ENCODE results near the gene CFAP43. TPM values are rescaled to one million over a fixed set of nuclear protein-coding genes. Genes with fewer than 3 reads are reported as not detected.

The CFAP43 gene
- total and polyA plus RNA-seq, 2 of the 8 experiments (the other 6 are each of a cell fraction or from before 2014, with no cell fraction given): 0.11 to 0.27 TPM

- H2BK15ac ChIP-seq (ENCODE audit: low read length): no peak overlapping the region
- H3K27ac ChIP-seq (ENCODE audit: low read depth, low read length): no peak overlapping the region
- no peaks in the 10 kb centered on the region for H4K20me1 ChIP-seq (replicated peaks in 1 of 2; ENCODE audit: control insufficient read depth in 1 of 2, insufficient read depth in 2 of 2, low read length in 2 of 2)
- no peak overlapping the region for H3K4me3 ChIP-seq (ENCODE audit: extremely low read depth in 1 of 4, insufficient read depth in 2 of 4, low read depth in 3 of 4, low read length in 4 of 4)
- H3K9me3 ChIP-seq (ENCODE audit: insufficient read depth in 2 of 2, low read depth in 1 of 2, low read length in 1 of 2): 0 out of 4 replicates have a peak, but pooled peaks cover 0 to 5% of the 10 kb centered on the region in 2 experiments
- no peak overlapping the region for H2AK5ac ChIP-seq (ENCODE audit: low read depth, low read length)
- H4K8ac ChIP-seq (ENCODE audit: extremely low read depth, insufficient read depth, low read length): no peak overlapping the region
- no peak overlapping the region for H3K4ac ChIP-seq (replicated peaks; ENCODE audit: insufficient read length, low read depth, low read length)
- FAIRE-seq (no peak), DNase-seq (ENCODE audit: low read depth in 1 of 2, low spot score in 2 of 2) (no peak)
- H3K79me1 ChIP-seq (ENCODE audit: low read depth, low read length): no peaks in the 10 kb centered on the region
- no peak overlapping the region for H2BK5ac ChIP-seq (ENCODE audit: low read depth, low read length)
- H3K18ac ChIP-seq (ENCODE audit: extremely low read depth, low read length): no peak overlapping the region
- no peak overlapping the region for H3K23ac ChIP-seq (ENCODE audit: insufficient read length)
- no peaks in the 10 kb centered on the region for H3K36me3 ChIP-seq (ENCODE audit: control insufficient read depth in 2 of 4, insufficient read depth in 4 of 4, low read length in 3 of 4)
- H3K4me2 ChIP-seq (ENCODE audit: insufficient read depth in 1 of 2, low read depth in 2 of 2, low read length in 2 of 2): no peak overlapping the region
- no peak overlapping the region for H3K56ac ChIP-seq (replicated peaks; ENCODE audit: insufficient read length, low read depth, low read length)
- no peaks in the 10 kb centered on the region for H3K23me2 ChIP-seq (ENCODE audit: low read depth, low read length)
- no peak overlapping the region for H2BK20ac ChIP-seq (ENCODE audit: low read length)
- no peak overlapping the region for H4K91ac ChIP-seq (replicated peaks; ENCODE audit: insufficient read length, low read length)
- H3K79me2 ChIP-seq (ENCODE audit: control insufficient read depth in 1 of 2, insufficient read depth in 2 of 2, low read length in 2 of 2): no peaks in the 10 kb centered on the region
- H3K27me3 ChIP-seq (replicated peaks in 1 of 4; ENCODE audit: control insufficient read depth in 3 of 4, extremely low read depth in 1 of 4, insufficient read depth in 3 of 4, low read length in 3 of 4): peaks cover 0 to 3% (median 0%) of the 10 kb centered on the region in 4 experiments; a peak in 3 of 7 replicates
- H3K4me1 ChIP-seq (replicated peaks in 1 of 4; ENCODE audit: control insufficient read depth in 3 of 4, insufficient read depth in 4 of 4, low read length in 3 of 4): peaks cover 0 to 7% (median 6%) of the 10 kb centered on the region in 4 experiments; a peak in 4 of 7 replicates
- CTCF ChIA-PET (ENCODE audit: partially characterized antibody): interaction anchor here (1.6 to 3.1 kb wide), 2 partner anchors 27 to 44 kb away, joined by 7 to 9 read pairs; no protein-coding TSS in a partner anchor
- H3K14ac ChIP-seq (ENCODE audit: insufficient read length): no peak overlapping the region
- no peak overlapping the region for H2AFZ ChIP-seq (ENCODE audit: low read length)
- H2BK120ac ChIP-seq (replicated peaks; ENCODE audit: low read depth, low read length): no peak overlapping the region
- no peak overlapping the region for H3K9ac ChIP-seq (replicated peaks in 1 of 4; ENCODE audit: extremely low read depth in 1 of 4, low read depth in 3 of 4, low read length in 3 of 4)
- H2BK12ac ChIP-seq (ENCODE audit: low read depth, low read length): no peak overlapping the region
- no peak overlapping the region for H4K5ac ChIP-seq (ENCODE audit: insufficient read length, low read depth, low read length)
- WGBS, 2 experiments (ENCODE audit: extremely low coverage in 1 of 2, insufficient coverage in 1 of 2, insufficient read length in 1 of 2, insufficient replicate concordance in 2 of 2, low coverage in 1 of 2, low lambda C conversion rate in 2 of 2, missing lambda C conversion rate in 1 of 2): 90% methylated on average over 3 of the region's 3 CpGs; no CpG with 5 or more reads in 1 of the 2 experiments
- POLR2A ChIA-PET (ENCODE audit: partially characterized antibody): no interaction called here
- TF ChIP-seq POLR2AphosphoS5 (IDR thresholded peaks at IDR 0.05; ENCODE audit: low read depth, low read length) (no peak), GTF2F1 (IDR thresholded peaks at IDR 0.05; ENCODE audit: borderline replicate concordance, low read depth, low read length) (no peak), JUND (IDR thresholded peaks at IDR 0.05; ENCODE audit: low read length) (no peak), TAF1 (IDR thresholded peaks at IDR 0.05; ENCODE audit: low read depth, low read length) (no peak), E2F6 (IDR thresholded peaks at IDR 0.05) (no peak), BRCA1 (IDR thresholded peaks at IDR 0.05; ENCODE audit: low read depth, low read length) (no peak), EGR1 (IDR thresholded peaks at IDR 0.05; ENCODE audit: borderline replicate concordance, low read depth, low read length) (no peak), NRF1 (IDR thresholded peaks at IDR 0.05; ENCODE audit: low read depth, low read length) (no peak), RBBP5 (IDR thresholded peaks at IDR 0.05; ENCODE audit: borderline replicate concordance, low read depth, low read length) (no peak), SP1 (IDR thresholded peaks at IDR 0.05; ENCODE audit: low read depth, low read length) (no peak), CBX5 (IDR thresholded peaks at IDR 0.05; ENCODE audit: low read depth, low read length) (no peak), NANOG (IDR thresholded peaks at IDR 0.05; ENCODE audit: insufficient read depth, low read depth, low read length, poor library complexity, severe bottlenecking) (no peak), CTBP2 (IDR thresholded peaks at IDR 0.05; ENCODE audit: borderline replicate concordance, insufficient read depth, insufficient read length, low read length) (no peak)
Measured at GRCh38 chr10:104247513-104248146, 15.5 kb upstream of the CFAP43 start.

Data from H1 (cell line).